GM12878 (cell line): Measurements from ENCODE around the gene HHLA2.

Experiments used
- CTCF ChIP-seq, 3 experiments: IDR thresholded peaks in 2 of 3; conservative IDR thresholded peaks in 1 of 3; 2 replicates each; pipeline ENCODE4 v1.5.1; 2011; ENCODE audit warnings: low read depth in 3 of 3, low read length in 3 of 3, mild to moderate bottlenecking in 3 of 3, control low read depth in 2 of 3, moderate library complexity in 2 of 3, inconsistent platforms in 1 of 3, mixed read lengths in 1 of 3; ENCODE audit not compliant: control insufficient read depth in 2 of 3, insufficient read depth in 1 of 3; ENCODE audit errors: extremely low read depth in 1 of 3
- KAT2A ChIP-seq: conservative IDR thresholded peaks from 2 replicates; pipeline ENCODE4 v1.6.1; 2011; ENCODE audit warnings: low read depth, low read length; ENCODE audit not compliant: control insufficient read depth
- POLR2AphosphoS2 ChIP-seq: IDR thresholded peaks from 2 replicates; pipeline ENCODE4 v1.6.1; 2011; ENCODE audit warnings: low read depth, mild to moderate bottlenecking, low read length, improper control_type of control experiment, moderate library complexity

GRCh38 chr3:108406661-108407206 is 110.4 kb downstream of the HHLA2 start:
- TF ChIP-seq POLR2AphosphoS2 (no peak), CTCF (IDR thresholded peaks at IDR 0.05 in 2 of 3, conservative IDR thresholded peaks at IDR 0.05 in 1 of 3; ENCODE audit: control insufficient read depth in 2 of 3, extremely low read depth in 1 of 3, insufficient read depth in 1 of 3, low read depth in 3 of 3, low read length in 3 of 3) (peak; percentile 67 to 89 (median 86)), KAT2A (no peak)
